HS-5 (cell line): ENCODE results near the gene RLN3.
A peak's percentile ranks its signal among the peaks of the same experiment; 100 is the strongest.
"Not testable (repeated sequence)": the region's sequence is repeated elsewhere in the genome, so short reads cannot be mapped to it uniquely, and the experiment has no call there.

Experiments
- DNase-seq: peaks from one replicate; pipeline ENCODE4 v3.0.0-alpha.2; 2012; ENCODE audit warnings: low read depth

The RLN3 gene

DNA sequence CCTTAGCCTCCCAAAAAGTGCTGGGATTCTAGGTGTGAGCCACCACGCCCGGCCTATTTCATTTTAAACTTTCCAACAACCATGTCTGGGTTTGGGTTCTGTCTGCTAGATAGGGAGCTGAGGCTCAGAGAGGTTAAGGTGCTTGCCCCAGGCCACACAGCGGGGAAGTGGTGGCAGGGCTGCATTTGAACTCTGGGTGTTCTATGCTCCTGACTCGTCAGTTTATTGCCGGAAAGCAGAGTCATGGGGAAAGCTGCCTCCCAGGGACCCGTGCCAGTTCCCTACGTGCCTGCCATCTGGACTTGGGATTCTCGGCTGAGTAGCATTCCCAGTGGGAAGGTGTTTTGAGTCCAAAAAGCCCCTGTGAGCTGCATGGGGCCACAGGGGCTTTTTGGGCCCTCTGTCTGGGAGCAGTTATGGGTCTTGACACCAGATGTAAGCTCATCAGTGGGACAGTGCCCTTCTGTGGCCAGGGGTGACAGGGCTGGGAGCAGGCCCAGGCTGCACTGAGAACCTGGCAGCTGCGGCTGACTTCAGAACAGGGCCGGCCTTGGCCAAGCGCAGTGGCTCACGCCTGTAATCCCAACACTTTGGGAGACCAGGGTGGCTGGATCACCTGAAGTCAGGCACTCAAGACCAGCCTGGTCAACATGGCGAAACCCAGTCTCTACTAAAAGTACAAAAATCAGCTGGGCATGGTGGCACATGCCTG is 32.8 kb upstream of the RLN3 start:
- DNase-seq, result no peak

DNA sequence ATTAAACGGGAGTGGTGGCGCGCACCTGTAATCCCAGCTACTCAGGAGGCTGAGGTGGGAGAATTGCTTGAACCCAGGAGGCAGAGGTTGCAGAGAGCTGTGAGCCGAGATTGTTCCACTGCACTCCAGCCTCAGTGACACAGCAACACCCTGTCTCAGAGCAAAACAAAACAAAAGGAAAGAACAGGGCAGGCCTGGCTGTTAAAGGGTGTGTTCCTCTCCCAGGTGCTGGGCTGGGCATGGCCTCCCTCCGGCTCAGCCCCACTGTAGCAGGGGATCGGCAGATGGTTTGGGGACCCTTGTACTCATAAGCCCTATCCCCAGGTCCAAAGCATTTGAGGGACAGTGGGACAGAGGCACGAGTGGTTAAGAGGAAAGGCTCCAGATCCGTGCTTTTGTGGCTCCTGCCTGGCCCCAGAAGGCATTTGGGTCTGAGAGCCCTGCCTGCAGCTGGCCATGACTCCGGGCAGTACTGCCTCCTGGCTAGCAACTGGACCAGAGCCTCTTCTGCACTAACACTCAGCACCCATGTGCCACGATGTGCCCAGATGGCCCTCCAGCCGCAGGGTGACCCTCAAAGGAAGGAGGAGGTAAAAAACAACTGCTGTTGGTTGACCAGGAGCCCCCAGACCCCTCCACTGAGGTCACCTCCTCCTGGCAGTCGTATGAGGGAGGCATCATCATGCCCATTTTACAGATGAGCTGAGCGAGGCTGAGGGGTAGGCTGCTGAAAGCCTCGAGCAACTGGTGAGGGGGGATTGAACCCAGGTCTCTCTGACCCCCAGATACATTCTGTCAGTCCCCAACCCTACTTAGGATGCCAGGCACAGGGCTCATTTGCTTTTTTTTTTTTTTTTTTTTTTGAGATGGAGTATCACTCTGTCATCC is 31.8 kb upstream of the RLN3 start:
- DNase-seq, result no peak

DNA sequence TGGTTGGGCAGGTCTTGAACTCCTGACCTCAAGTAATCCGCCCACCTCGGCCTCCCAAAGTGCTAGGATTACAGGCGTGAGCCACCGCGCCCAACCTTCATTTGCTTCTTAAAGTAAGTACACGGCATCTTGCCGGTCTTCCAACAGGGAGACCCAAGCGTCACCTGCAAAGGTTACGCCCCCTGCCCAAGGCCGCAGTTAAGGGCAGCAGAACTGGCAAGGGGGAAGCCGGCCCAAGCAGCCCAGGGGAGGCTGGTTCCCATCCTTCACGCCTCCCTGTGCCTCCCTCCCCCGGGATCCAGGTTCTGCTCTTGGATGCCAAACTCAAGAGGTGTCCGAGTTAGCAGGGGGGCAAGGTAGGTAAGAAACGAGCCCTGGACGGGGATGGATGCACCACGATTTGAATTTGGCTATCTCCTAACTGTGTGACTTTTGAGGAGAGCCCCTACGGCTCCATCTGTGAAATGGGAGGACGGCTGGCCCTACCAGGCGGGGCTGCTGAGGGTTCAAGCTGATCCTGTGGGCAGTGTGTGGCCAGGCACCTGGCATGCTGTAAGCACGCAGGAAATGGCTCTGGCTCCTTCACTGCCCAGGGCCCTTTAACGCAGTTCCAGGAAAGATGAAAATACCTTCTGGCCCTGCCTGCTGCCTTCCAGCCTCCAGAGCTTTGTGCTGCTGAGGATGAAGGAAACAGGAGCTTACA is 30.9 kb upstream of the RLN3 start:
- DNase-seq, result no peak

DNA sequence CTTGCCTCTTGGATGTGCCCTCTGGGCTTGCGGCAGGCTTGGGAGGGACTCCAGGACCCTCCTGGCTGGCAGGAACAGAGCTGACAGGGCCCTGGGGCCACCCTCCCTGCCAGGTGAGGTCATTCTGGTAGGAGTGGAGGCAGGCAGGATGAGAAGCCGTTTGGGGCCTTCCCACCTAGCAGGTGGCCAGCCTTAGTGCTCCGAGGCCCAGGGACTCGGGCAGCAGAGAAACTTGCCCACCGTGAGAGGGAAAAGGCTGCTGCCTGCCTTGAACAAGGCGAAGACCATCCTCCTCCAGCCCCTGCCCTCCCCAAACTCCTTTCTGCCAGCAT is 30.4 kb upstream of the RLN3 start:
- DNase-seq, result no peak

DNA sequence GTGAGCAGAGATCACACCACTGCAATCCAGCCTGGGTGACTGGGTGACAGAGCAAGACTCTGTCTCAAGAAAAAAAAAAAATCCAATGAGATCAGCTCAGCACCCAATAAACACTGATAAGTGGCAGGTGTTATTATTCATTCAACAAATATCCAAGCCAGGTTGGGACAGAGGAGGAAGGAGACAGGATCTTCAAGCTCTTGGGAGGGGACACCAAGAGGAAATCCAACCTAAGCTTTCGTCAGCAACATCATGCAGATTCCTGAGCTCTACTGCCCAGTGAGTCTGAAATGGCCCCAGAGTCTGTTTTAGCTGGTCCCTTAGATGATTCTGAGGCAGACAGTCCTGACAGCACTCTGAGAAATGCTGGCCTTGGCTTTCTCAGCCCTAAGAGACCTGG is 29.5 kb upstream of the RLN3 start:
- no peak for DNase-seq

DNA sequence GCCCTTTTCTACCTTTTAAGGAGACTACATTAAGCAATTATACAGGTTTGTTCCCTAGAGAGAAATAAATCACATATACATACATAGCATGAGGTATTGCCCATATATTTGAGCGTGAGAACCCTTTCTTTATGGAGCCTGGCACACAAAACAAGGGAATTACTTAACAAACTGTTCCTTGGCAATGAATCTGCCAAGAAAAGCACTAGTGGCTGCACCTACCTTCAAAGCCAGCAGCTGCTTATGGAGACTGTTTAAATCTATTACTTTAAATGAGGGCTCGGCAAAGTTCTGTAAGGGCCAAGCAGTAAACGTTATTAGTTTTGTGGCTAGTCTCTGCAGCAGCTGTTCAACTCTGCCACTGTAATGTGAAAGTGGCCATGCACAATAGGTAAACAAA is 28.9 kb upstream of the RLN3 start:
- DNase-seq, result no peak

DNA sequence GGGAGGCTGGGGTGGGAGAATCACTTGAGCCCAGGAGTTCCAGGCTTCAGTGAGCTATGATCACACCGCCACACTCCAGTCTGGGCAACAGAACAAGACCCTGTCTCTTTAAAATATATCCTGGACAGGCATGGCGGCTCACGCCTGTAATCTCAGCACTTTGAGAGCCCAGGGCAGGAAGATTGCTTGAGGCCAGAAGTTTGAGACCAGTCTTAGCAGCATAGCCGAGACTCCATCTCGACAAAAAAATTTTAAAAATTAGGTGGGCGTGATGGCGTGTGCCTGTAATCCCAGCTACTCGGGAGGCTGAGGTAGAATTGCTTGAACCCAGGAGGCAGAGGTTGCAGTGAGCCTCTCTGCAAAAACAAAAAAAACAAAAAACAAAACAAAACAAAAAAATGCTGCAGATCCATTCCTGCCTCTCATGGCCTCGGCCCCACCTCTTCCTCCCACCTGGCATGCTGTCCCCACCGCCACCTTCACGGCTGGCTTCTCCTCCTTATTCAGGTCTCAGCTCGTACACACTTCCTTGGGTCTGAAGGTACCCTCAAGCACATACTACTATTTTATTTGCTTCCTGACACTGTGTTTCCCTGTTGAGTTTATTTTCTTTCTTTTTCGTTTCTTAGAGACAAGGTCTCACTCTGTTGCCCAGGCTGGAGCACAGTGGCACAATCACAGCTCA is 27.1 kb upstream of the RLN3 start:
- no peak for DNase-seq

DNA sequence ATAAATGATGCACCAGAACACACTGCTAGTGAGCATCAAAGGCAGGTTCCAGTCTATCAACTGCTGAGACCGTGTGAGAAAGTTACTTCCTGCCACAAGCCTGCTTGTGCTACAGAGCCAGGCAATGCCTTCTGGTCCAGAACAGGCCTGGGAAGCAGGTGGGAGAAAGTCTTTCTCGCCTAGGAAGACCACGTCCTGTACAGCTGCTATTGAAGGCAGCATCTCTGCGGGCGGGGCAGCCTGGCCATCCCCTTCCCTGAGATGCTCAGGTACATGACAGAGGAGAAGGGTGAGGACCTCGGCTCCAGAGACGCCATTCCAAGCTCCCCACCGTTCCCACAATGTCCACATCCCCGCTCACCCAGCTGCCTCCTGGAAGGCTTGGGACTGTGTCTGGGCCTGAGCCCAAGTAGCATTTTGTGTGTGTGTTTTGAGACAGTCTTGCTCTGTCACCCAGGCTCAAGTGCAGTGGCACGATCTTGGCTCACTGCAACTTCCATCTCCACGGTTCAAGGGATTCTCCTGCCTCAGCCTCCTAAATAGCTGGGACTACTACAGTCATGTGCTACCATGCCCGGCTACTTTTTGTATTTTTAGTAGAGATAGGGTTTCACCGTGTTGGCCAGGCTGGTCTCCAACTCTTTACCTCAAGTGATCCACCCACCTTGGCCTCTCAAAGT is 25.2 kb upstream of the RLN3 start:
- no peak for DNase-seq

DNA sequence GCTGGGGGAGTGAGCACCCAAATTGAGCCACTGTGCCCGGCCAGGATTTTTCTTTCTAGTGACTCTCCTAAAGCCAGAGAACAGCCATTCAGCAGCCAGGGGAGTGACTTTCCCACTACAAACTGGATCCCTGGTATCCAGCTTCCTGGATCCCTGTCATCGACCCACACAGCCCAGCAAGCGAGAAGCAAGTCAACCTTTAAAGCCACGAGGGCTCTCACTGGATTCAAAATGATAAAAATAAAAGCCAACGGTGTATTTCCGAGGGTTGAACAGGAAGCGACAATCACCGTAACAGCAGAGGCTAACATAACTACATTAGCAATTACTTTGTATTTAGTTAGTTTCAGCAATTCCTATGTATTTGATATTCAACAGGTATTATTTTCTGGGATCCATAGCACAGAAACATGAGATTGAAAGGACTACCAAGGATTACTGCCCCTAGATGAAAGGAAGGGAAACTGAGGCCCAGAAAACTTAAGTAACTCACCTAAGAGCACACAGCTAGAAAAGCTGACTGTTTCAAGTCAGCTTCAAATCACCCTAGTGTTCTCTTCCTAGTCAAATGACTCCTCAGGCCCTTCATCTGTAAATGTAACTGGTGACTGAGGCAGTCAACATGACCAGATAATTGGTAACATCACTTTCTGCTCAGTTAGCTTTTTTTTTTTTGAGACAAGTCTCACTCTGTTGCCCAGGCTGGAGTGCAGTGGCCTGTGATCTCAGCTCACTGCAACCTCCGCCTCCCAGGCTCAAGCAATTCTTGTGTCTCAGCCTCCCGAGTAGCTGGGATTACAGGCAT is 24.5 kb upstream of the RLN3 start:
- no peak for DNase-seq

DNA sequence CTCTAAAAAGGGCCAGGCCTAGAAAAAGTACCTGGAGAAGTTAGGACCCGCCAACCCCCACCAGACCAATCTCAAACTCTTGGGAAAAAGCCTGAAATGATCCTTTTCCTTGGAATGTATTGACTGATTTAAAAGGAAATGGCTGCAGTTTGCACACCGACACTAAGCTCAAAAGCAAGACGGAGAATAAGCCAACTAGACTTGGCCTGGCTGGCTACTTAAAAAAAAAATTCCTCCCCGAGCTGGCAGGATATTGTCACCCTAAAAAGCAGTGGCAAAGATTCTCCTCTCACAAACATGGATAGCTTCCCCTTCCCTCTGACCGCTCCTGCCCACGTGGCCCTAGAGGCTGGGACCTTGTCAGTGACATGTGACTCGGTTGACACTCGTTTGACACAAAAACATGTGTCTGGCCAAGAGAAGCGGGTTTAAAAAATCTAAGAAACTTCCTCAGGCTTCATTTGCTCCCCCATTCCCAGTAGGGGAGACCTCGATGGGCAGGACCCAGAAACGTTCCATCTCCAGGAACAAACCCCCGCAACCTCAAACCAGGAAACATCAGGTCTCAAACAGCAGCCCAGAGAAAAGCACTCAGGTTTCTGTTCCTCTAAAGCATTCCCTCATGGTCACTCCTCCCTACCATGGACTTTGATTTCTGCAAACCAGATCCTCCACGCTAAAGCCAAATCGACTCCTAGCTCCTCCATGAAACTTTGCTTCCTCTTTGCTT is 23.2 kb upstream of the RLN3 start:
- DNase-seq, result no peak

DNA sequence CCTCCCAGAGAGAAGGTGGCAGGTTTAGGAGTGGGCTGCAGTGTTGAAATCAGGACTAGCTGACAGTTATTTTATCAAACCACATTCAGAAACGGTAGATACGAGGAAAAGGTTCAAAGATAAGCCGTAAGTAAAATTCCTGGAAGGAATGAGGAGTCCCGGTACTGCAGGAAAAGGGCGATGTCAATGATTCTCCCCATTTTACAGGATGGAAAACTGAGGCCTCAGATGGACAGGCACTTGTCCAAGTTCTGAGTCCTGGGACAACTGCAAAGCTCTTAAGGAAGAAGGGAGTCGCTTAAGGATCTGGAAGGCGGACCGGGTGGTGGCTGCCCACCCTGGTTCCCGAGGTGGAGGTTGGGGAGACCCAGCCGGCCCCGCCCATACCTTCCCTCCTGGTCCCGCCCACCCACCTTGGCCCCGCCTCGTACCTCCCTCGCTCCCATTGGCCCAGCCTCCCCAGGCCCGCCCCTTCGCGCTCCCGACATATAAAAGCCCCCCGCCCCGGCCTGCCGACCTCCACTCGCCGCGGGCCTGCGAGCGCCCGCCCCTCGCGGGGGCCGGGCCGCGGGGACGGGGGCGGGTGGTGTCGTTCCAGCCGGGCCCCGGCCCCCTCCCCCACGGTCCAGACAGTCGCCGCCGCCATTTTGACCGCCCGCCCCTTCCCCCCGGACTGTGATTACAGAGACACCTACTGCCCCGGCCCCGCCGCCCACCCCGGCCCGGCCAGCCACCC is 22.4 kb upstream of the RLN3 start:
- peak; percentile 51 for DNase-seq

DNA sequence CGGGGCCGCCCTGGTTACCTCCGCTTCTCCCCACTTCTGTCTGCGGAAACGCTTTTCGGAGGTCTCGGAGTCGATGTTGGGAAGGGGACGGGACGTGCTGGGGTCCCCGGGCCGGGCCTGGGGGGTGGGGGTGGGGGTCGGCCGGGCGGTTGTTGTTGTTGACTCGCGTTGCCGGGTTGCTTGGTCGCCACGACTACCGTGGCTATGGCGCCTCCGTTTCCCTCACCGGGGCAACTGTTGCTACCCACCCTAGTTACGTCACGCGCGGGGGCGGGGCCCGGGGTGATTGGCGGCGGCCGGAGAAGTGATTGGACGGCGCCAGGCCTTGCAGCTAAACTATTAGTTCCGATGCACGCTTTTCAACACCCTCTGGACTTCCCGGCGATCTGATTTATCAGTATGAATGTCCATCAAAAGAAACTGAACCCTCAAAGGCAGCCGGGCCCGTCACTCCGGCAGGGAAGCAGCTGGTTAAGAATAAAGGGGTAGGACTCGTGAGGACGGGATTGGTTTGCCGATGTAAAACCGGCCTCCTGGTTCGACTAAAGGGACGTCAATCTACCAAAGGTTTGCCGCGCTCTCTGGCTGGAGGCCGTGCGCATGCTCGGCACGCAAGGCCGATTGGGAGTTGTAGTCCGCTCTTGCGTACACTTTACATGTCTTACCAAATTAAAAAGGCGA is 21.7 kb upstream of the RLN3 start, which contains the start of gene RFX1:
Gene RFX1, minus strand, starts transcription at position 236 of the 681 bp plus-strand sequence. CDS start 12,477 bp downstream, outside the sequence.
- DNase-seq, result peak; percentile 100

DNA sequence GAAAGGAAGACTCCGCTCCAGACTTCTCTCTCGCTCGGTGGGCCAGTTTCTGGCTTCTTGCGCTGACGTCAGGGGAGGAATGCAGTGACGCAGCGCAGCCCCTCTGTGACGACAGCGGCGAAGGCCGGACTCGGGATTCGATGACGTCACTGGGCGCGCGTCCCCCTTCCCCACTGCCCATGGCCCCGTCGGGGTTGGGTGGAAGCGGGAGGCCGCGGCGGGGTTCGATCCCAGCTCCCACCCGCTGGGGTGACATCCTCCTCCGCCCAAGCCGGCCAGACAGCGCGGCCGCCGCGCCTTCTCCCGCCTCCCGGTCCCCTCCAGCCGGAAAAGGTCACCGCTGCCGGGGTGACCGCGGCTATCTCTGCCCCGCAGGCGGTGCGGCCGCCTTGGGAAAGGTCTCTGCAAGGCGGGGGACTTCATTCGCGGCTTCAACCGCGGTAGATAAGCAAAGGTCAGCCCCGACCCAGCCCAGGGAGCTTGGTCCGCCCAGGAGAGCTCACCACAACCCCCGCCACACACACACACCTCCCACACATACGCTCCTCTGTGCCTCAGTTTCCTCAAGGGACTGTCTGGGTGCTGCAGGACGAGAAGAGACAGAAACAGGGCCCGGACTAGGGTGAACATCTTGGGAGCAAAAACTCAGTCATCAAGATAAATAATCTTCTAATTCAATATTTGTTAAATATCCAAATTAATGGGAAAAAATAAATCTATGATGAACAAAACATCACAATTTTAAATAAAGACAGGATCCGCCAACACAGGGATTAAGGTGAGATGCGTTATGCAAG is 21.0 kb upstream of the RLN3 start:
- DNase-seq, result no peak

DNA sequence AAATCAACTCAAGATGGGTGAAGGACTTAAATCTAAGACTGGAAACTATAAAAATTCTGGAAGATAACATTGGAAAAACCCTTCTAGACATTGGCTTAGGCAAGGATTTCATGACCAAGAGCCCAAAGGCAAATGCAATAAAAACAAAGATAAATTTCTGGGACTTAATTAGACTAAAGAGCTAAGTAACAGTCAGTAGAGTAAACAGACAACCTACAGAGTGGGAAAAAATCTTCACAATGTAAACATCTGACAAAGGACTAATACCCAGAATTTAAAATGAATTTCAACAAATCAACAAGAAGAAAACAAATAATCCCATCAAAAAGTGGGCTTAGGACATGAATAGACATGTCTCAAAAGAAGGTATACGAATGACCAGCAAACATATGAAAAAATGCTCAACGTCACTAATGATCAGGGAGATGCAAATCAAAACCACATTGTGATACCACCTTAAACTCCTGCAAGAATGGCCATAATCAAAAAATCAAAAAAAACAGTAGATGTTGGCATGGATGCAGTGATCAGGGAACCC is 15.5 kb upstream of the RLN3 start:
- no peak for DNase-seq

DNA sequence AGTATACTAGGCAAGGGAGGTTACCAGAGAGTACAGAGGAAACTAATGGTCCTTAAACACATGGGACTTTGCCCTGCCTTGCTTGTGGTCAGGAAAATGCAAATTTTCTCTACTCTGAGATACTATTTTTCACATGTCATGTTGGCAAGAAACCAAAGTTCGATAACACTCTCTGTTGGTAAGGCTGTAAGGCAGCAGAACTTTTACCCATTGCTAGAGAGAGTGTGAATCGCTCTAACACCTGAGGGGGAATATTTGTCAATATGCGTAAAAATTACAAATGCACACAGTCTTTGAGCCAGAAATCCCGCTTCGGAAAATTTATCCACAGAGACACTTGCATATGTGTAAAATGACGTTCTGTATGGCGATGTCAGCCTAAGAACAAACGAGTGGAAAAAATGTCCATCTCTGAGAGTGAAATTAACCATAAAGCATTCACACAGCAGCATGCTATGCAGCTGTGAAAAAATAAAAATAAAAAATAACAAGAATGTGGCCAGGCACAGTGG is 12.4 kb upstream of the RLN3 start:
- no peak for DNase-seq

DNA sequence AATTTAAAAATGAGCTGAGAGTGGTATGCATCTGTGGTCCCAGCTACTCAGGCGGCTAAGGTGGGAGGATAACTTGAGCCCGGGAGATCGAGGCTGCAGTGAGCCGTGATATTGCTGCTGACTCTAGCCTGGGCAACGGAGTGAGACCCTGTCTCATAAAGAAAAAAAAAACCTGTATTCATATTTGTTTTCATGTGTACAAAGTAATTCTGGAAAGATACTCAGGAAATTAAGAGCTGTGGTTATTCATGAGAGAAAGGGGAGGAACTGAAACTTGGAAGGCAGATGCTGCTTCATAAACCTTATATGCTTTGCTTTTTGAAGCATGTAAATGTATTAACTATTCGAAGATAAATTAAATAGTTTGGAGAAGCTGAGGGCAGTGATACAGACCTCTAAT is 8.8 kb upstream of the RLN3 start:
- DNase-seq, result no peak

DNA sequence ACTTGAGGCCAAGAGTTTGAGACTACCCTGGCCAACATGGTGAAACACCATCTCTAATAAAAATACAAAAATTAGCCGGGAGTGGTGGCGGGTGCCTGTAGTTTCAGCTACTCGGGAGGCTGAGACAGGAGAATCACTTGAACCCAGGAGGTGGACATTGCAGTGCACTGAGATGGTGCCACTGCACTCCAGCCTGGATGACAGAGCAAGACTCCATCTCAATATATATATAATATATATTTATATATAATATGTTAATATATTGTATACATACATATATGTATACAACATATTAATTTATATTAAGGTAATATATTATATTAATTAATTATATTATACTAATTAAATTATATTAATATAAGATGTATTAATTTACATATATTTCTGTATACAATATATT is 8.2 kb upstream of the RLN3 start:
- not testable (repeated sequence) for DNase-seq

DNA sequence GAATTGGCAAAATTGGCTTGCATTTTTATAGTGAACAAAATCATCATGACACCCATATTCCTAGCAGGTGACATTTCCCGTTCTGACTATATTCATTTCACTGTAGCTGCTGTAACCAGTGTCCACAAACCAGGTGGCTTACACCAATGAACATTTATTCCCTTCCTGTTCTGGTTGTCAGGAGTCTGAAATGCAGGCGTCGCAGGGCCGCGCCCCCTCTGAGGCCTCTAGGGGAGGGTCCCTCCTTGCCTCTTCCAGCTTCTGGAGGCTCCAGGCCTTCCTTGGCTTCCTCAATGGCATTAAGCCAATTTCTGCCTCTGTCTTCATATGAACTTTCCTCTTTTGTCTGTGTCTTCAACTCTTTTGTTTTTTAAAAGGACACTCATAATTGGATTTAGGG is 6.5 kb upstream of the RLN3 start:
- no peak for DNase-seq
